HEK293 (cell line): ENCODE data around the gene NAP1L4.

Source experiments
- CTCF ChIA-PET: fragments of 350-600 bp; formaldehyde crosslinking; extraction: SDS; loops from one replicate; lab custom pipeline; 2021; ENCODE audit warnings: antibody characterized with exemption; lab: Yijun Ruan, JAX
- POLR2A ChIA-PET: fragments of 300-600 bp; formaldehyde crosslinking; extraction: SDS; loops from one replicate; lab custom pipeline; 2020; ENCODE audit warnings: antibody characterized with exemption, inconsistent platforms; lab: Yijun Ruan, JAX
- H3K27ac ChIP-seq: fragments of 200-500 bp; sonication (Bioruptor generic); 2 replicates; pipeline ENCODE4 v1.5.1; 2014; ENCODE audit warnings: low read depth, low read length, control low read depth, inconsistent platforms; ENCODE audit errors: extremely low read depth
- H3K36me3 ChIP-seq, 2 experiments: fragments of 200-500 bp in 1 of 2; sonication (Bioruptor generic) in 1 of 2; 1 replicate in 1 of 2; 2 replicates in 1 of 2; pipeline ENCODE4 v1.5.1; 2014 to 2017; ENCODE audit warnings: inconsistent platforms in 2 of 2, low read length in 2 of 2; ENCODE audit not compliant: control insufficient read depth in 2 of 2, insufficient read depth in 1 of 2
- H3K4me1 ChIP-seq: fragments of 200-500 bp; sonication (Bioruptor generic); 2 replicates; pipeline ENCODE4 v1.5.1; 2014; ENCODE audit warnings: mild to moderate bottlenecking, low read length, inconsistent platforms; ENCODE audit not compliant: control insufficient read depth, insufficient read depth
- H3K4me3 ChIP-seq: 2 replicates; pipeline ENCODE4 v1.5.1; 2011; ENCODE audit warnings: low read depth, mild to moderate bottlenecking, control low read depth, low read length, moderate library complexity
- H3K9me3 ChIP-seq: fragments of 200-500 bp; sonication (Bioruptor generic); 2 replicates; pipeline ENCODE4 v1.5.1; 2014; ENCODE audit warnings: low read depth, low read length, inconsistent platforms; ENCODE audit not compliant: control insufficient read depth, insufficient read depth
- KLF17 ChIP-seq: fragments of 450-650 bp; formaldehyde crosslinking; IDR thresholded peaks from 2 replicates; pipeline ENCODE4 v1.5.1; 2016; ENCODE audit warnings: missing biosample characterization, missing genetic modification characterization
- YY2 ChIP-seq: fragments of 450-650 bp; formaldehyde crosslinking; IDR thresholded peaks from 2 replicates; pipeline ENCODE4 v1.5.1; 2016; ENCODE audit warnings: missing biosample characterization, missing genetic modification characterization
- ZBTB17 ChIP-seq: fragments of 450-650 bp; formaldehyde crosslinking; IDR thresholded peaks from 2 replicates; pipeline ENCODE4 v1.5.1; 2016; ENCODE audit warnings: missing biosample characterization, missing genetic modification characterization
- ZBTB20 ChIP-seq: fragments of 450-650 bp; formaldehyde crosslinking; IDR thresholded peaks from 2 replicates; pipeline ENCODE4 v1.5.1; 2016; ENCODE audit warnings: missing biosample characterization, missing genetic modification characterization
- ZNF138 ChIP-seq: fragments of 450-650 bp; formaldehyde crosslinking; IDR thresholded peaks from 2 replicates; pipeline ENCODE4 v1.5.1; 2016; ENCODE audit warnings: missing biosample characterization, missing genetic modification characterization, borderline replicate concordance
- ZNF140 ChIP-seq: fragments of 450-650 bp; formaldehyde crosslinking; IDR thresholded peaks from 2 replicates; pipeline ENCODE4 v1.5.1; 2016; ENCODE audit warnings: missing biosample characterization, missing genetic modification characterization
- ZNF174 ChIP-seq: fragments of 450-650 bp; formaldehyde crosslinking; IDR thresholded peaks from 2 replicates; pipeline ENCODE4 v1.5.0; 2017; ENCODE audit warnings: missing biosample characterization, mild to moderate bottlenecking, missing genetic modification characterization
- ZNF223 ChIP-seq: fragments of 450-650 bp; formaldehyde crosslinking; IDR thresholded peaks from 2 replicates; pipeline ENCODE4 v1.5.1; 2016; ENCODE audit warnings: missing biosample characterization, missing genetic modification characterization
- ZNF433 ChIP-seq: fragments of 450-650 bp; formaldehyde crosslinking; IDR thresholded peaks from 2 replicates; pipeline ENCODE4 v1.5.1; 2016; ENCODE audit warnings: missing biosample characterization, missing genetic modification characterization, low read depth
- ZNF473 ChIP-seq: fragments of 450-650 bp; formaldehyde crosslinking; IDR thresholded peaks from 2 replicates; pipeline ENCODE4 v1.5.1; 2017; ENCODE audit warnings: missing biosample characterization, missing genetic modification characterization
- ZNF571 ChIP-seq: fragments of 450-650 bp; formaldehyde crosslinking; IDR thresholded peaks from 2 replicates; pipeline ENCODE4 v1.5.0; 2017; ENCODE audit warnings: missing biosample characterization, missing genetic modification characterization
- ZNF596 ChIP-seq: fragments of 450-650 bp; IDR thresholded peaks from 2 replicates; pipeline ENCODE4 v1.5.0; 2018; ENCODE audit warnings: missing biosample characterization, mild to moderate bottlenecking, missing genetic modification characterization, moderate library complexity
- ZNF654 ChIP-seq: fragments of 450-650 bp; formaldehyde crosslinking; IDR thresholded peaks from 2 replicates; pipeline ENCODE4 v1.5.1; 2016; ENCODE audit warnings: low read depth, missing biosample characterization, missing genetic modification characterization
- ZNF660 ChIP-seq: fragments of 450-650 bp; IDR thresholded peaks from 2 replicates; pipeline ENCODE4 v1.5.1; 2018; ENCODE audit warnings: missing biosample characterization, mild to moderate bottlenecking, missing genetic modification characterization
- ZNF837 ChIP-seq: fragments of 450-650 bp; formaldehyde crosslinking; IDR thresholded peaks from 2 replicates; pipeline ENCODE4 v1.5.1; 2016; ENCODE audit warnings: missing biosample characterization, missing genetic modification characterization
- TF ChIP-seq, protein P1 (sequence below): fragments of 450-650 bp; formaldehyde crosslinking; IDR thresholded peaks from 2 replicates; pipeline ENCODE4 v1.5.1; 2016; ENCODE audit warnings: missing biosample characterization, missing genetic modification characterization

Gene NAP1L4

GRCh38 chr11:2963761-2964160, 28.4 kb downstream of the NAP1L4 start:
- POLR2A ChIA-PET: interaction anchor here (0.5 kb wide), 1 partner anchor 573 kb away, joined by 5 read pairs; no protein-coding TSS in a partner anchor
- no peak overlapping the region for H3K4me3 ChIP-seq
- H3K36me3 ChIP-seq: peaks cover 4 to 98% of the 10 kb centered on the region in 2 experiments; a peak in 1 of 3 replicates
- no peaks in the 10 kb centered on the region for H3K4me1 ChIP-seq
- H3K9me3 ChIP-seq: no peaks in the 10 kb centered on the region
- TF ChIP-seq, protein P1, sequence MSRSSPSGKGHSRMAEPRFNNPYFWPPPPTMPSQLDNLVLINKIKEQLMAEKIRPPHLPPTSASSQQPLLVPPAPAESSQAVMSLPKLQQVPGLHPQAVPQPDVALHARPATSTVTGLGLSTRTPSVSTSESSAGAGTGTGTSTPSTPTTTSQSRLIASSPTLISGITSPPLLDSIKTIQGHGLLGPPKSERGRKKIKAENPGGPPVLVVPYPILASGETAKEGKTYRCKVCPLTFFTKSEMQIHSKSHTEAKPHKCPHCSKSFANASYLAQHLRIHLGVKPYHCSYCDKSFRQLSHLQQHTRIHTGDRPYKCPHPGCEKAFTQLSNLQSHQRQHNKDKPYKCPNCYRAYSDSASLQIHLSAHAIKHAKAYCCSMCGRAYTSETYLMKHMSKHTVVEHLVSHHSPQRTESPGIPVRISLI (tag by site-specific recombination): no peak
- TF ChIP-seq ZBTB17 (peak; percentile 7), ZNF837 (tag by site-specific recombination) (no peak), ZNF654 (tag by site-specific recombination) (no peak), ZNF140 (tag by site-specific recombination) (no peak), ZNF571 (tag by site-specific recombination) (no peak), ZNF433 (tag by site-specific recombination) (no peak), YY2 (tag by site-specific recombination) (no peak), ZBTB20 (no peak)
- CTCF ChIA-PET: no interaction called here
- no peak overlapping the region for H3K27ac ChIP-seq

- no peak overlapping the region for H3K4me3 ChIP-seq
- POLR2A ChIA-PET: interaction anchor here (0.5 kb wide), 1 partner anchor 573 kb away, joined by 5 read pairs; no protein-coding TSS in a partner anchor
- CTCF ChIA-PET: no interaction called here
These were observed 28.9 kb downstream of the NAP1L4 start for GRCh38 chr11:2963112-2963754.

GRCh38 chr11:2961080-2961479, 31.0 kb downstream of the NAP1L4 start:
- peaks cover 4 to 99% of the 10 kb centered on the region in 2 experiments; a peak in 1 of 3 replicates for H3K36me3 ChIP-seq
- ChIA-PET CTCF (no interaction called here), POLR2A (no interaction called here)
- H3K4me3 ChIP-seq: no peak overlapping the region
- H3K27ac ChIP-seq: no peak overlapping the region
- TF ChIP-seq ZNF174 (tag by site-specific recombination) (no peak), ZNF660 (no peak), KLF17 (tag by site-specific recombination) (no peak), ZNF138 (tag by site-specific recombination) (no peak), ZNF596 (tag by site-specific recombination) (no peak)
- no peaks in the 10 kb centered on the region for H3K4me1 ChIP-seq
- no peaks in the 10 kb centered on the region for H3K9me3 ChIP-seq

More at GRCh38 chr11:2963112-2963754, 28.9 kb downstream of the NAP1L4 start:
- peaks cover 4 to 98% of the 10 kb centered on the region in 2 experiments; a peak in 1 of 3 replicates for H3K36me3 ChIP-seq
- no peaks in the 10 kb centered on the region for H3K4me1 ChIP-seq
- TF ChIP-seq ZNF473 (tag by site-specific recombination) (no peak), ZNF837 (tag by site-specific recombination) (no peak), ZBTB17 (peak; percentile 59), ZNF223 (tag by site-specific recombination) (no peak)
- TF ChIP-seq, protein P1 (tag by site-specific recombination): peak; percentile 72; the same call in 1 of the 2 replicates
- no peak overlapping the region for H3K27ac ChIP-seq
- H3K9me3 ChIP-seq: no peaks in the 10 kb centered on the region
